MCF 10A (cell line): ENCODE measurements around the gene RHBDL1. TPM values are rescaled to one million over a fixed set of nuclear protein-coding genes. Genes with fewer than 3 reads are reported as not detected.

ENCODE experiments used
- BruUV-seq: library from RNA; stranded (reverse); fragments of 400-500 nt; replicated peaks from 2 replicates; lab custom pipeline; 2021; lab: Mats Ljungman, UMichigan
- CTCF ChIA-PET: fragments of 300-600 bp; sonication (Branson Sonifier 250); formaldehyde crosslinking; extraction: SDS; loops from one replicate; lab custom pipeline; 2021; ENCODE audit warnings: antibody characterized with exemption, inconsistent platforms; lab: Yijun Ruan, JAX
- POLR2A ChIA-PET: fragments of 300-600, 350-650 bp; sonication (Branson Sonifier 250); formaldehyde crosslinking; extraction: SDS; loops from one replicate; lab custom pipeline; 2020; ENCODE audit warnings: antibody characterized with exemption, inconsistent platforms; lab: Yijun Ruan, JAX
- DNase-seq: peaks from one replicate; pipeline ENCODE4 v3.0.0-alpha.2; 2018; ENCODE audit not compliant: unreplicated experiment
- H3K27ac Mint-ChIP-seq: one replicate; pipeline ENCODE4 v1.8.0; 2022; ENCODE audit warnings: mild to moderate bottlenecking, low read depth, mixed read lengths; ENCODE audit not compliant: unreplicated experiment
- H3K27me3 Mint-ChIP-seq: one replicate; pipeline ENCODE4 v1.8.0; 2022; ENCODE audit warnings: mixed read lengths; ENCODE audit not compliant: insufficient read depth, unreplicated experiment
- H3K36me3 Mint-ChIP-seq: one replicate; pipeline ENCODE4 v1.8.0; 2022; ENCODE audit warnings: mild to moderate bottlenecking, moderate library complexity, mixed read lengths; ENCODE audit not compliant: insufficient read depth, unreplicated experiment
- H3K4me1 Mint-ChIP-seq: one replicate; pipeline ENCODE4 v1.8.0; 2022; ENCODE audit warnings: mixed read lengths; ENCODE audit not compliant: insufficient read depth, unreplicated experiment
- H3K4me3 Mint-ChIP-seq: one replicate; pipeline ENCODE4 v1.8.0; 2022; ENCODE audit warnings: mild to moderate bottlenecking, moderate library complexity, mixed read lengths; ENCODE audit not compliant: unreplicated experiment
- H3K9me3 Mint-ChIP-seq: one replicate; pipeline ENCODE4 v1.8.0; 2022; ENCODE audit warnings: mixed read lengths; ENCODE audit not compliant: unreplicated experiment
- CTCF ChIP-seq: fragments of 200-600 bp; IDR thresholded peaks from one replicate; pipeline ENCODE4 v1.8.0; 2022; ENCODE audit warnings: antibody characterized with exemption, mild to moderate bottlenecking; ENCODE audit not compliant: unreplicated experiment
- intact Hi-C: fragments of 100-400 bp; cut with micrococcal nuclease; formaldehyde crosslinking; loops from 2 replicates; pipeline ENCODE4 v1.14.1; 2022
- total RNA-seq: library from RNA; stranded (reverse); gene quantifications from 2 replicates; pipeline ENCODE4 v1.2.3, GENCODE V29; 2022

Gene RHBDL1
- total RNA-seq, 1 experiment from 2014 or later = 3.0 TPM

- CTCF ChIA-PET = interaction anchor here (0.7 to 1.2 kb wide), 2 partner anchors 9 to 16 kb away, joined by 3 read pairs; no protein-coding TSS in a partner anchor
- peaks cover 26% of the 10 kb centered on the region for H3K36me3 Mint-ChIP-seq
- POLR2A ChIA-PET = no interaction called here
- DNase-seq = no peak
- H3K27ac Mint-ChIP-seq = no peak overlapping the region
- H3K4me3 Mint-ChIP-seq = no peak overlapping the region
- BruUV-seq = no TSS peak
- intact Hi-C loops = no loop called here
- no peak for TF ChIP-seq CTCF
- H3K4me1 Mint-ChIP-seq = peaks cover 5% of the 10 kb centered on the region
- H3K27me3 Mint-ChIP-seq = no peaks in the 10 kb centered on the region
- no peaks in the 10 kb centered on the region for H3K9me3 Mint-ChIP-seq
Measured at GRCh38 chr16:651844-652243, 23.6 kb upstream of the RHBDL1 start.

GRCh38 chr16:652454-653305 lies 22.8 kb upstream of the RHBDL1 start:
- POLR2A ChIA-PET = no interaction called here
- H3K27me3 Mint-ChIP-seq = no peaks in the 10 kb centered on the region
- peaks cover 27% of the 10 kb centered on the region for H3K36me3 Mint-ChIP-seq

GRCh38 chr16:654034-654433 lies 21.4 kb upstream of the RHBDL1 start:
- H3K36me3 Mint-ChIP-seq = peaks cover 20% of the 10 kb centered on the region
- BruUV-seq = no TSS peak
- peaks cover 5% of the 10 kb centered on the region for H3K4me1 Mint-ChIP-seq
- no peaks in the 10 kb centered on the region for H3K27me3 Mint-ChIP-seq
- intact Hi-C loops = no loop called here
- no peaks in the 10 kb centered on the region for H3K9me3 Mint-ChIP-seq
- no peak overlapping the region for H3K4me3 Mint-ChIP-seq
- POLR2A ChIA-PET = interaction anchor here (0.6 to 0.9 kb wide), 2 partner anchors 8 to 125 kb away, joined by 3 to 4 read pairs; no protein-coding TSS in a partner anchor
- CTCF ChIA-PET = no interaction called here
- no peak for TF ChIP-seq CTCF
- no peak for DNase-seq
- H3K27ac Mint-ChIP-seq = no peak overlapping the region

More at GRCh38 chr16:652454-653305, 22.8 kb upstream of the RHBDL1 start:
- CTCF ChIA-PET = interaction anchor here (0.7 to 1.2 kb wide), 4 partner anchors 10 to 31 kb away, joined by 3 read pairs; no protein-coding TSS in a partner anchor
- H3K27ac Mint-ChIP-seq = no peak overlapping the region
- no peak overlapping the region for H3K4me3 Mint-ChIP-seq
- H3K9me3 Mint-ChIP-seq = no peaks in the 10 kb centered on the region
- no TSS peak for BruUV-seq
- intact Hi-C loops = no loop called here
- no peak for DNase-seq
- H3K4me1 Mint-ChIP-seq = peaks cover 5% of the 10 kb centered on the region
- TF ChIP-seq CTCF = no peak

GRCh38 chr16:657487-657886 lies 18.0 kb upstream of the RHBDL1 start:
- CTCF ChIA-PET = no interaction called here
- intact Hi-C loops = no loop called here

More at GRCh38 chr16:657487-657886, 18.0 kb upstream of the RHBDL1 start:
- no peaks in the 10 kb centered on the region for H3K9me3 Mint-ChIP-seq
- no peak for TF ChIP-seq CTCF
- no TSS peak for BruUV-seq
- no peaks in the 10 kb centered on the region for H3K4me1 Mint-ChIP-seq
- no peak overlapping the region for H3K27ac Mint-ChIP-seq
- no peak for DNase-seq
- H3K27me3 Mint-ChIP-seq = no peaks in the 10 kb centered on the region
- no peak overlapping the region for H3K4me3 Mint-ChIP-seq
- POLR2A ChIA-PET = interaction anchor here (0.5 to 1.2 kb wide), 2 partner anchors 49 to 1174 kb away, joined by 4 read pairs; no protein-coding TSS in a partner anchor
- peaks cover 20% of the 10 kb centered on the region for H3K36me3 Mint-ChIP-seq
